MM.1S (cell line): ENCODE measurements around the gene AFF4.

Source experiments
- EZH2phosphoT487 ChIP-seq: fragments of 300-600 bp; sonication (generic); IDR thresholded peaks from 2 replicates; pipeline ENCODE4 v1.6.1; 2018; ENCODE audit warnings: antibody characterized with exemption, low read length
- TF ChIP-seq, protein P1 (sequence below): fragments of 300-600 bp; sonication (generic); IDR thresholded peaks from 2 replicates; pipeline ENCODE4 v1.5.1; 2016; ENCODE audit warnings: antibody characterized with exemption, low read length, mixed read lengths

DNA sequence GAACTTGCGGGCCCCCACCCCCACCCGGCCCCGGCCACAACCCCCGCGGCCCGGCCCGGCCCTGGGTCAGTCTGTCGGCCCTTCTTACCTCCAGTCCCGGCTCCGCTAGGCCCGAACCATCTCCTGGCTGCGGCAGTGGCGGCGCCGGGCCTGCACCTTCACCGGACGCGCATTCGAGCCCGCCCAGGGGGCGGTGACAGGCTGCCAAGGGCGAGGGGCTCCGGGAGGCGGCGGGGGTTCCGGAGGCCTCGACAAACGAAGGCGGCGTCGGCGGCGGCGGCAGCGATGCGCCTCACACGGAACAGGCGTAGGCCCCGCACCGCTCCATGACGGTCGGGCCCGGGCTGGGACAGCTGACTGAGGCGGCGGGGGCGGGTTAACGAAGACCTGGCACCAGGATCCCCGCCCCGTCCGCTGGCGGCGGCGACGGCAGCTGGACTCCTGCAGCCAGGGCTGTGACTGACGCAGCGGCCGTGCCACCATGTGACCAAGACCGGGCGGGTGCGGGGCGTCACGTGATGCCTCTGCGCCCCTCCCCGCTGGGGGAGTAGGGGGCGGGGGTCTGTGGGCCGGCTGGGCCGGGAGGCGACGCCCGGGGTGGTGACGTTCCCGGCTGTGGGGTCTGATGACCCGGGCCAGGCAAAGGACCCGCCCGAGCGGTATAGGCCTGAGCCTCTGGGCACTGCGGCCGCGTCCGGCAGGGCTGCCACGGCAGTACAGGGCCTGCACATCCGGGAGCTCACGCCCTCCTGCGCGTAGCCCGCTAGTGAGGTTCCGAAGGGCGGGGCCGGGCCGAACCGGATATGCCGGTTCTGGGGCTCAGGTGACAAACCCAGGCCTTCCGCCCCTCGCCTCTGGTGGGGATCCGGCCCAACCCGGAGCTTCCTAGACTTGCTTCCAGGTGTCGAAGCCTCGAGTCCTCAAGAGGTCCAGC lies at the start of gene AFF4:
- TF ChIP-seq, protein P1, sequence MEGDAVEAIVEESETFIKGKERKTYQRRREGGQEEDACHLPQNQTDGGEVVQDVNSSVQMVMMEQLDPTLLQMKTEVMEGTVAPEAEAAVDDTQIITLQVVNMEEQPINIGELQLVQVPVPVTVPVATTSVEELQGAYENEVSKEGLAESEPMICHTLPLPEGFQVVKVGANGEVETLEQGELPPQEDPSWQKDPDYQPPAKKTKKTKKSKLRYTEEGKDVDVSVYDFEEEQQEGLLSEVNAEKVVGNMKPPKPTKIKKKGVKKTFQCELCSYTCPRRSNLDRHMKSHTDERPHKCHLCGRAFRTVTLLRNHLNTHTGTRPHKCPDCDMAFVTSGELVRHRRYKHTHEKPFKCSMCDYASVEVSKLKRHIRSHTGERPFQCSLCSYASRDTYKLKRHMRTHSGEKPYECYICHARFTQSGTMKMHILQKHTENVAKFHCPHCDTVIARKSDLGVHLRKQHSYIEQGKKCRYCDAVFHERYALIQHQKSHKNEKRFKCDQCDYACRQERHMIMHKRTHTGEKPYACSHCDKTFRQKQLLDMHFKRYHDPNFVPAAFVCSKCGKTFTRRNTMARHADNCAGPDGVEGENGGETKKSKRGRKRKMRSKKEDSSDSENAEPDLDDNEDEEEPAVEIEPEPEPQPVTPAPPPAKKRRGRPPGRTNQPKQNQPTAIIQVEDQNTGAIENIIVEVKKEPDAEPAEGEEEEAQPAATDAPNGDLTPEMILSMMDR = no peak
- TF ChIP-seq EZH2phosphoT487 = no peak
